ENCODE results near the gene LRRFIP1.

The LRRFIP1 gene

DNA sequence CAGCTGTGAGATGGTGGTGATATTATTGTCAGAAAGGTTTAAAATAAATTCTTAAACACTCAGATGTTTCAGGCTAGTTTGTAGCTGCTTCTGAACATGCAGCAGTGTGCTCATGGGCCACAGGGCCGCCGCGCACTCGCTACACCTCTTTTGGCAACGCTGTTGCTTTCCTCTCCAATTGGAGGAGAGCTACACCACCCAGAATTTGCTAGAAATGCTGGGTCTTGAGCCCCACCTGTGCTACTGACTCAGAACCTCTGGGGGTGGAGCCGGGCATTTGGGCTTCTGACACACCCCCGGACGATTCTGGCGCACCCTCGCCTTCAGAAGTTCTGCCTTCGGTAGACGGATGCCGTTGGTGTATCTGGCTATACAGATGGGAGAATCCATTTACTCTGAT lies 15.7 kb downstream of the LRRFIP1 start:
- H3K4me3 ChIP-seq (ENCODE audit: control insufficient read depth in 1 of 7, extremely low read depth in 1 of 7, insufficient read depth in 4 of 7, low read depth in 2 of 7, low read length in 6 of 7): no peak overlapping the region
- no peaks in the 10 kb centered on the region for H3K9me3 ChIP-seq (ENCODE audit: control extremely low read depth in 1 of 5, control insufficient read depth in 4 of 5, insufficient read depth in 2 of 5, low read depth in 1 of 5, low read length in 4 of 5)
- H3K36me3 ChIP-seq (ENCODE audit: control insufficient read depth in 4 of 4, insufficient read depth in 4 of 4, low read length in 3 of 4): no peaks in the 10 kb centered on the region
- no peaks in the 10 kb centered on the region for H3K27me3 ChIP-seq (replicated peaks in 2 of 5; ENCODE audit: control insufficient read depth in 4 of 5, insufficient read depth in 5 of 5, low read length in 4 of 5)
- POLR2A ChIA-PET: no interaction called here
- H3K4me1 ChIP-seq (ENCODE audit: control extremely low read depth in 1 of 4, control insufficient read depth in 4 of 4, insufficient read depth in 4 of 4, low read length in 3 of 4): no peaks in the 10 kb centered on the region
- no peak for DNase-seq
- CTCF ChIA-PET: interaction anchor here (1.0 kb wide), 1 partner anchor 41 kb away, joined by 3 read pairs; no protein-coding TSS in a partner anchor
- no peak overlapping the region for H3K27ac ChIP-seq (ENCODE audit: insufficient read depth in 1 of 2, low read depth in 1 of 2, low read length in 2 of 2, poor library complexity in 1 of 2, severe bottlenecking in 2 of 2)
- WGBS (ENCODE audit: insufficient coverage): 94% methylated on average over 13 of the region's 13 CpGs

DNA sequence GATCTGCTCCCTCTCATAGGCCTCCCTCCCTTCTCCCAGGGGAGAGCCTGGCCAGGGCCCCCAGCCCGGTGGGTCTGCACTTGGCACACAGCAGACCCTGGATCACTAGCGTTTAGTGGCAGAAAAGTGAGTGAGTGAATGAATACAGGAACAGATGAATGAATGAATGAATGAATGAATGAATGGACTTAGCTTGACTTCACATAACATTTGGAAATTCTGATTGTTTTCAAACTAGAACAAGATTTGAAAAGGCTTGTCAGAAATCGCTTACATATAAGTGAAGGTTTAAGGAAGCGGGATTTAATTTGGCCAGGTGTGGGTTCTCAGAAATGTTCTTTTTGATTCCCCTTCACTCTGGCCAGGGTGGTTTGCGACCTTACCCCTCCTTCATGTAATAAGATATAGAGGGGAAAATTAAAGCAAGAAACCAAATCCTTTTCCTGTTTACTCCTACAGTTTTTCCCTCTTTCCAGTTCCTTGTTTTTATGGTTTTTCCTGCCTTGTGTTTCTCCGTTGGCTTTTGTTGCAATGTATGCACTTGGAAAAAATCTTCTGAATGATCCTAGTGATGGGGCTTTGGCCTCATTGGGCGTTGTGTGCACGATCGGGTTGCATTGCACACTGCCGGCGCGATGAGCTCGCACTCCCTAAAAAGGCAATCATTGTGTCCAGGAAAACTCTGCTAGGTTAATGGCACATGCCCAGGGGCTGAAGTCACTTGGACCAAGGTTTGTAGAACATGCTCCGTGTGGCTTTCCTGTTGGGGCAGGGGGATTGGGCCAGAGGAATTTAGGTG lies 16.4 kb downstream of the LRRFIP1 start:
- ChIA-PET POLR2A (no interaction called here), CTCF (interaction anchor here (1.0 kb wide), 1 partner anchor 42 kb away, joined by 3 read pairs; no protein-coding TSS in a partner anchor)
- no peak for DNase-seq
- H3K27me3 ChIP-seq (replicated peaks in 2 of 5; ENCODE audit: control insufficient read depth in 4 of 5, insufficient read depth in 5 of 5, low read length in 4 of 5): no peaks in the 10 kb centered on the region
- H3K9me3 ChIP-seq (ENCODE audit: control extremely low read depth in 1 of 5, control insufficient read depth in 4 of 5, insufficient read depth in 2 of 5, low read depth in 1 of 5, low read length in 4 of 5): no peaks in the 10 kb centered on the region
- no peaks in the 10 kb centered on the region for H3K4me1 ChIP-seq (ENCODE audit: control extremely low read depth in 1 of 4, control insufficient read depth in 4 of 4, insufficient read depth in 4 of 4, low read length in 3 of 4)
- no peak overlapping the region for H3K27ac ChIP-seq (ENCODE audit: insufficient read depth in 1 of 2, low read depth in 1 of 2, low read length in 2 of 2, poor library complexity in 1 of 2, severe bottlenecking in 2 of 2)
- H3K36me3 ChIP-seq (ENCODE audit: control insufficient read depth in 4 of 4, insufficient read depth in 4 of 4, low read length in 3 of 4): no peaks in the 10 kb centered on the region
- WGBS (ENCODE audit: insufficient coverage): 100% methylated on average over 9 of the region's 14 CpGs
- H3K4me3 ChIP-seq (ENCODE audit: control insufficient read depth in 1 of 7, extremely low read depth in 1 of 7, insufficient read depth in 4 of 7, low read depth in 2 of 7, low read length in 6 of 7): no peak overlapping the region

DNA sequence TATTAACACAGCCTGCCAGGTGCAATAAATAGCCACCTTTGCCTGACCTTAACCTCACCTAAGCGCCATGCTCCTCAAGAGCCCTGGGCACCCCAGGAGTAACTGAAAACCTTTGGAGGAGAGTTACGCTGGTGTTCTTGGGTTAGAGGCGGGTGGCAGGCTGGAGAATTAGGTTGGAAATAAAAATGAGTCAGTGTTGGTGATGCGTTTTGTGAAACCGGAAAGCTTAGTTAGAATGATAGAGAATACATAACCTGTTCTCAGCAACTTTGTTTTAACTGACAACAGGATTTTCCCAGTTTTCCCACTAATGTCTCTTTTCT lies 17.0 kb downstream of the LRRFIP1 start:
- Histone ChIP-seq H3K9me3 (ENCODE audit: control extremely low read depth in 1 of 5, control insufficient read depth in 4 of 5, insufficient read depth in 2 of 5, low read depth in 1 of 5, low read length in 4 of 5) (no peaks in the 10 kb centered on the region), H3K27ac (ENCODE audit: insufficient read depth in 1 of 2, low read depth in 1 of 2, low read length in 2 of 2, poor library complexity in 1 of 2, severe bottlenecking in 2 of 2) (no peak overlapping the region), H3K36me3 (ENCODE audit: control insufficient read depth in 4 of 4, insufficient read depth in 4 of 4, low read length in 3 of 4) (no peaks in the 10 kb centered on the region), H3K27me3 (replicated peaks in 2 of 5; ENCODE audit: control insufficient read depth in 4 of 5, insufficient read depth in 5 of 5, low read length in 4 of 5) (no peaks in the 10 kb centered on the region), H3K4me1 (ENCODE audit: control extremely low read depth in 1 of 4, control insufficient read depth in 4 of 4, insufficient read depth in 4 of 4, low read length in 3 of 4) (no peaks in the 10 kb centered on the region), H3K4me3 (ENCODE audit: control insufficient read depth in 1 of 7, extremely low read depth in 1 of 7, insufficient read depth in 4 of 7, low read depth in 2 of 7, low read length in 6 of 7) (no peak overlapping the region)
- CTCF ChIA-PET: no interaction called here
- DNase-seq: no peak
- WGBS (ENCODE audit: insufficient coverage): 100% methylated on average over 3 of the region's 5 CpGs
- POLR2A ChIA-PET: no interaction called here

DNA sequence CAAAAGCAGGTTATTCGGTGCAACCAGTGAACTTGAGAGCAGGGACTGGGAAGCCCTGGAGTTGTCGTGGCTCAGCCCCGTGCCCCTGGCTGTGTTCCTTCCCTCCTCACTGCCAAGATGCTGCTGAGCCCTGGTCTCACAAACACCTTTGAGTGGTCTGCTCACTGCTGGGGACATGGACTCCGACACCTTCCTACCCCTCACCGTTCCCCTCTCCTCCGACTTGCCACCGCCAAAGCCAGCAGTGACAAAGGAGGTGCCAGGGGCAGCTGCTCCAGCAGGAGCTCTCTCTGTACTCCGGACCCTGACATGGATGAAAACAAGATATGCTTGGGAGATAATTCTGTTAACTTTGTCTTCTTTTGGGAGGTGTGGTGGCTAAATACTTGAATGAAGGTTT lies 17.9 kb downstream of the LRRFIP1 start:
- no peaks in the 10 kb centered on the region for H3K27me3 ChIP-seq (replicated peaks in 2 of 5; ENCODE audit: control insufficient read depth in 4 of 5, insufficient read depth in 5 of 5, low read length in 4 of 5)
- no peaks in the 10 kb centered on the region for H3K36me3 ChIP-seq (ENCODE audit: control insufficient read depth in 4 of 4, insufficient read depth in 4 of 4, low read length in 3 of 4)
- ChIA-PET CTCF (no interaction called here), POLR2A (no interaction called here)
- DNase-seq: no peak
- H3K4me1 ChIP-seq (ENCODE audit: control extremely low read depth in 1 of 4, control insufficient read depth in 4 of 4, insufficient read depth in 4 of 4, low read length in 3 of 4): no peaks in the 10 kb centered on the region
- WGBS (ENCODE audit: insufficient coverage): 94% methylated on average over 4 of the region's 8 CpGs
- H3K4me3 ChIP-seq (ENCODE audit: control insufficient read depth in 1 of 7, extremely low read depth in 1 of 7, insufficient read depth in 4 of 7, low read depth in 2 of 7, low read length in 6 of 7): no peak overlapping the region
- H3K27ac ChIP-seq (ENCODE audit: insufficient read depth in 1 of 2, low read depth in 1 of 2, low read length in 2 of 2, poor library complexity in 1 of 2, severe bottlenecking in 2 of 2): no peak overlapping the region
- H3K9me3 ChIP-seq (ENCODE audit: control extremely low read depth in 1 of 5, control insufficient read depth in 4 of 5, insufficient read depth in 2 of 5, low read depth in 1 of 5, low read length in 4 of 5): no peaks in the 10 kb centered on the region

DNA sequence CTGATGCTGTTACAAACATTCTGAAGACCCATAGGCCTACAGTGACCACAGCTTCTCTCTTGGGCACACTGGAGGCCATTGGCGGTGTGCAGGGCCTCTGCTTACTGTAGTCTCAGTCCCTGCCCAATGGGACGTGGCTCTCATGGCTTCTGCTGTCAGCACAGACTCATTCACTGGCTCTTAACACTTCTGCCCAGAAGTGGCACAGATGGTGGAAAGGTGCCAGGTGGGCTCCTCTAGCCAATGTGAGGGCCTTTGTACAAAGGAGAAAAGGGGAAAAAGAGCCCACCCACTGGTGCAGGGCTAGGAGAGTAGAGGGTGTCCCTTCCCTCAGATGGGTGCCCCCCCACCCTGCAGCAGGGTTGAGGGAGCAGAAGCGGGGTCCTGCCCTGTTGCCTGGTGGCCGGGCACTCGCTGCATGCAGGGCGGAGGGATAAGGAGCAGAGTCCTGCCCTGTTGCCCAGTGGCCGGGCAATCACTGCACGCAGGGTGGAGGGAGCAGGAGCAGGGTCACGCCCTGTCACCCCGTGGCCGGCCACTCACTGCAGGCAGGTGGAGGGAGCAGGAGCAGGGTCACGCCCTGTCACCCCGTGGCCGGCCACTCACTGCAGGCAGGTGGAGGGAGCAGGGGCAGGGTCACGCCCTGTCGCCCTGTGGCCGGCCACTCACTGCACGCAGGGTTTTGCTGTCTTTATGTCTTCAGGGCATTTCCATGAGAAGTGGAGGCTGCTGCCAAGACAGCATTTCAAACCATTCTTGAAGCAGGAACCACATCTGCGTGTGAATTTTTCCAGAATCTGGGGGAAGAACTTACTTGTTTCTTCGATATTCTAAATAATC lies 20.0 kb downstream of the LRRFIP1 start:
- ChIA-PET POLR2A (no interaction called here), CTCF (no interaction called here)
- Histone ChIP-seq H3K9me3 (ENCODE audit: control extremely low read depth in 1 of 5, control insufficient read depth in 4 of 5, insufficient read depth in 2 of 5, low read depth in 1 of 5, low read length in 4 of 5) (peaks cover 0 to 12% (median 0%) of the 10 kb centered on the region in 5 experiments), H3K4me3 (ENCODE audit: control insufficient read depth in 1 of 7, extremely low read depth in 1 of 7, insufficient read depth in 4 of 7, low read depth in 2 of 7, low read length in 6 of 7) (no peak overlapping the region), H3K4me1 (ENCODE audit: control extremely low read depth in 1 of 4, control insufficient read depth in 4 of 4, insufficient read depth in 4 of 4, low read length in 3 of 4) (no peaks in the 10 kb centered on the region), H3K27me3 (replicated peaks in 2 of 5; ENCODE audit: control insufficient read depth in 4 of 5, insufficient read depth in 5 of 5, low read length in 4 of 5) (no peaks in the 10 kb centered on the region), H3K36me3 (ENCODE audit: control insufficient read depth in 4 of 4, insufficient read depth in 4 of 4, low read length in 3 of 4) (peaks cover 0 to 2% (median 1%) of the 10 kb centered on the region in 4 experiments), H3K27ac (ENCODE audit: insufficient read depth in 1 of 2, low read depth in 1 of 2, low read length in 2 of 2, poor library complexity in 1 of 2, severe bottlenecking in 2 of 2) (no peak overlapping the region)
- no peak for DNase-seq
- WGBS (ENCODE audit: insufficient coverage): 95% methylated on average over 15 of the region's 20 CpGs

- DNase-seq: no peak
- ChIA-PET POLR2A (no interaction called here), CTCF (no interaction called here)
- peaks cover 0 to 12% (median 2%) of the 10 kb centered on the region in 5 experiments for H3K9me3 ChIP-seq (ENCODE audit: control extremely low read depth in 1 of 5, control insufficient read depth in 4 of 5, insufficient read depth in 2 of 5, low read depth in 1 of 5, low read length in 4 of 5)
- over 99% methylated on average over 9 of the region's 9 CpGs for WGBS (ENCODE audit: insufficient coverage)
- peaks cover 0 to 6% (median 2%) of the 10 kb centered on the region in 4 experiments for H3K36me3 ChIP-seq (ENCODE audit: control insufficient read depth in 4 of 4, insufficient read depth in 4 of 4, low read length in 3 of 4)
- H3K4me1 ChIP-seq (ENCODE audit: control extremely low read depth in 1 of 4, control insufficient read depth in 4 of 4, insufficient read depth in 4 of 4, low read length in 3 of 4): no peaks in the 10 kb centered on the region
- no peaks in the 10 kb centered on the region for H3K27me3 ChIP-seq (replicated peaks in 2 of 5; ENCODE audit: control insufficient read depth in 4 of 5, insufficient read depth in 5 of 5, low read length in 4 of 5)
- no peak overlapping the region for H3K27ac ChIP-seq (ENCODE audit: insufficient read depth in 1 of 2, low read depth in 1 of 2, low read length in 2 of 2, poor library complexity in 1 of 2, severe bottlenecking in 2 of 2)
- H3K4me3 ChIP-seq (ENCODE audit: control insufficient read depth in 1 of 7, extremely low read depth in 1 of 7, insufficient read depth in 4 of 7, low read depth in 2 of 7, low read length in 6 of 7): no peak overlapping the region
Observed at GRCh38 chr2:237648016-237648381, 20.6 kb downstream of the LRRFIP1 start.

All from common myeloid progenitor, CD34-positive (primary cell).